ENCODE data around the gene TBX3. TPM values are rescaled to one million over a fixed set of nuclear protein-coding genes. Genes with fewer than 3 reads are reported as not detected.

TBX3 gene
- total RNA-seq, 1 donor from 2014 or later = 16.3 TPM

DNA sequence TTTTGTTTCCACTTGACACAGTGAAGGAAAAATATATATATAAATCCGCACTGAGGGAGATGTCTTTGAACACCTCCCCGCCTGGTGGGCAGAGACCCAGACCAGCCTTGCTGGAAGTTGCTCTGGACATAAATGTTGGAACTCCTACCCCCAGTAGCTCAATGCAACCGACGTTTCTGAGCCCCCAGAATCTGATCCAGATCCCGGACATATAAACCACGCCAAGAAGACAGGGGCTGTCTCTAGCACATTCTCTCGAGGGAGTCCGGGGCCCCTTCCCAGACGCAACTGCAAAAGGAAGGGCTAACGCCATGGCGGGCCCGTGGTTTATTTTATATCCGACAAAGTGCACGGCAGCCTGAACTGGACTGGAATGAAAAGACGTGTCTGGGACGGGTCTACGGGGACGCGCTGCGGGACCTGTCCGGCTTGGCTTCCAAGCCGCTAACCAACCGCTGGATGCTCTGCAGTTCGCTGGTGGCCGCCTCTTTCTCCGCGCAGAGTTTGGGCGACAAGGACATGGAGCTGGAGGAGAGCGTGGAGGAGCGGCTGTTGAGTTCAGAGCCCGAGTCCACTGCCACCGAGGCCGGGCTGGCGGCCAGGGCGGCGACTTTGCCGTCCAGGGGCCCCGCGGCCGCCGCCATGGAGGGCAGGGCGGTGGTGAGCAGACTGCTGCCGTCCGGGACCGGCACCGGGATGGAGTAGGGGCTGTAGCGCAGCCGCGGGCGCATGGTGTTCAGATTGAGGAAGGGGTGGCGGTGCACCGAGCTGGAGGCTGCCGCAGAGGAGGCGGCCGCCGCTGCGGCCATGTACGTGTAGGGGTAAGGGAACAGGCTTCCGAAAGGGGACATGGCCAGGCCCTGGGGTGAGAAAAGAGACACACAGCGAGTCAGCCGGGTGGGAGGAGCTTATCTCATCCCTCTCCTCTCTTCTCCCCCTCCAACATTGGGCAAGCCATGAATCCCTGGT is 12.2 kb downstream of the TBX3 start:
- DNase-seq (no peak), ATAC-seq (peak; percentile 10)
- intact Hi-C loops (cut with micrococcal nuclease) = no loop called here

DNA sequence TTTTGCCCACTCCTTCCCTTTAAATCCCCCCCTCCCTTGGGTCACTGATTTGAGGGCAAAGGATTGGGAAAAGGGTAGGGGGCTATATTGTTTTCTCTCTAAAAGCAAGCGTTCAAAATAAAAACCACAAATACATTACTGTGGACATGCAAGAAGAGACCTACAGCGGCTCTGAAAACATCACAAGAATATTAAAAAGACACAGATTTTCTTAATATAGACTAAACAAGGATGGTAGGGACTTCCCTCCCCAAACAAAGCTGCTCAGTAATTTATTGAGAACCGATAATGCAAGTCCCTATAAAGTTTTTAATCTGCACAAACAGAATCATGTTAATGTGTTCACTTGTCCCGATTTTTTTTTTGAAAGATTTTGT is 12.9 kb downstream of the TBX3 start:
- no peak for ATAC-seq
- DNase-seq = no peak
- intact Hi-C loops (cut with micrococcal nuclease) = no loop called here

DNA sequence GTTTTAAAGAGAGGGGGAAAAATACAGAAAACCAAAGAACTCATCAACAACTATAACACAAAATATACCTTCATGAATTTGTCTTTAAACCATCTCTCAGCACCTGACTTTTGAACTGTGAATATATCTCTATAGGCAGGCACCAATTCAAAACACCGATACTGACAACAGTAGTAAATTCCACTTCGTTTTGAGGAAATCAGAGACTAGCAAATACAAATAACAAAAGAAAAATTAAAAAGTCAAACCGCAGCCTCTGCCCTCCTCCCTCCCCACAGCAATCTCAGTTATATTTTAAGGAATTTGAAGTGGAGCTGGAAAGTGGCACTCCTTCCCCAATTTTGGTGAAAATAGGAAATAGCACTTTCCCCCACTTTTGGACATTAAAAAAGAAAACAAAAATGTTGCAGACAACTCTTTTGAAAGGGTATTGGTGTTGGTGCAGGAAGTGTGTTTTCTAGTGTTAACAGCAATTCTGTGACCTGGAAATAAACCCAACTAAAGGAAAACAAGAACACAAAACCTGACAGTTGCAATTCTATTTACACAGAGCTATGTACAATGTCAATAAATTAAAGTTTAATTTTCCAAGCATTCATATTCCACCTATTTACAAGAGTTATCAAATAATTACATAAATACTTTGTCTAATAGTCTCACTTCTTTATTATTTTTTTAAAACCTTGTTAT is 13.5 kb downstream of the TBX3 start:
- DNase-seq (no peak), ATAC-seq (no peak)
- intact Hi-C loops (cut with micrococcal nuclease) = no loop called here

DNA sequence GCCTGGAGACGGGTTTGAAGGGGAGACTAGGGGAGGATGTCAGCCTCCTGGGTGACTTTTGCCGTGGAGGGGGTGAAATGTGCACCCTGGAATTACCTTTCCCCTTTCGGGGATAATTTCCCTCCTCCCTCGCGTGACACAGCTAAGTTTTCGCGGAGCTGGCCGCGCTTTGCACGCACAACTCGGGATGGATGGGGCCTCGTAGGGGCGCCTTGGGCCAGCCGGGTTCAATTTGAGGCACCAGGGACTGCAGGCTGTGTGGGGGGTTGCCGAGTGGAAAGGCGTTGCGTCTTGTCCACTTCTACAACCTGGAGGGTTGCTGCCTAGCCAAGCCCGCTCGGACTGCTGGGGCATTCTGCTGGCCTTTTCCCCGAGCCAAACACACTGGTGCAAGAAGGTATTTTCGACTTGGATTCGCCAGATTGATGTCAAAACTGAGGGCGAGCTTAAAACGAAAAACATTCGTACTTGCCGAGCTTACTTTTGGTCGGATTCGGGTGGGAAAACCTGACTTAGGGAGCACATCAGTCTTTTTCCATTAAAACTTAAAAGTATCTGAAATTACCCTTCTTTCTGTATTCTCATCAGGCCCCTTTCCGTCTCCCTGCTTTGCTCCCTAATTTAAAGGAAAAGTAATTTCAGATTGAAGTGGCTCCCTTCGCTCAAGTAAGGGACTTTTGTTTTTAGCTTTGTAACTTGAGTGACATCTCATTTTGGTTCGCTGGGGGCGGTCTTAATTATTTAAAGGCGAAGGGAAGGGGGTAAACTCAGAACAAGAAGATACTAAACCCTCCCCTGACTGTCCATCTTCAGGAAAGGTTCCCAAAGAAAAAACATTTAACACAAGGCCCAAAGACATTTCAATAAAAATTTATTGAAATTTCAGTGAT is 14.3 kb downstream of the TBX3 start:
- intact Hi-C loops (cut with micrococcal nuclease) = no loop called here
- ATAC-seq (no peak), DNase-seq (no peak)

- intact Hi-C loops (cut with micrococcal nuclease) = no loop called here
- DNase-seq = no peak
- no peak for ATAC-seq
Observed at GRCh38 chr12:114668886-114669288, 15.1 kb downstream of the TBX3 start.

GRCh38 chr12:114668151-114668885 is 15.7 kb downstream of the TBX3 start:
- DNase-seq (peak; percentile 88), ATAC-seq (peak; percentile 92)
- intact Hi-C loops (cut with micrococcal nuclease) = no loop called here

DNA sequence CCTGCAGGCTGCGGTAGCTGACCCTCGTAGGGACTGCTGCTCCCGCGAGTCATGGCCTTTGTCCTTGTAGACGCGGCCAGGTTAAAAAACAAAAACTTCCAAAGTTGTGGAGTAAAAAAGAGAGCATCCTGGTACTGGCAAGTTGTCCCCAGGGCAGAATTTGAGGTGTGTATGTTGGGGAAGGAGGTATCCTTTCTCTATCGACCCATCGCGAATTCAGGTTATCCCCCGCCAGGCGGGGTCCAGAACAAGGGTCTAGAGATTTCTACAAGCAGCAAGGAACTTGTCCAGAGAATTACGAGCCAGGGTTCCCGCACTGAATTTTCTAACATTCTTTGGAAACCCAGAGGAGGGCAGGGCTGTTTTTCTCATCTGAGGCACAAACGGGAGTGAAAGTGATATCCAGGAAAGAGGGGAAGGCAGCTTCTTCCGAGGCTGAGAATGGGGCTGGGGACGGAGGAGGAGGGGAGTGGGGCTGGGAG is 16.3 kb downstream of the TBX3 start:
- no peak for ATAC-seq
- DNase-seq = no peak
- intact Hi-C loops (cut with micrococcal nuclease) = no loop called here

- ATAC-seq (no peak), DNase-seq (no peak)
- intact Hi-C loops (cut with micrococcal nuclease) = no loop called here
Observed at GRCh38 chr12:114666746-114667668, 17.0 kb downstream of the TBX3 start.

DNA sequence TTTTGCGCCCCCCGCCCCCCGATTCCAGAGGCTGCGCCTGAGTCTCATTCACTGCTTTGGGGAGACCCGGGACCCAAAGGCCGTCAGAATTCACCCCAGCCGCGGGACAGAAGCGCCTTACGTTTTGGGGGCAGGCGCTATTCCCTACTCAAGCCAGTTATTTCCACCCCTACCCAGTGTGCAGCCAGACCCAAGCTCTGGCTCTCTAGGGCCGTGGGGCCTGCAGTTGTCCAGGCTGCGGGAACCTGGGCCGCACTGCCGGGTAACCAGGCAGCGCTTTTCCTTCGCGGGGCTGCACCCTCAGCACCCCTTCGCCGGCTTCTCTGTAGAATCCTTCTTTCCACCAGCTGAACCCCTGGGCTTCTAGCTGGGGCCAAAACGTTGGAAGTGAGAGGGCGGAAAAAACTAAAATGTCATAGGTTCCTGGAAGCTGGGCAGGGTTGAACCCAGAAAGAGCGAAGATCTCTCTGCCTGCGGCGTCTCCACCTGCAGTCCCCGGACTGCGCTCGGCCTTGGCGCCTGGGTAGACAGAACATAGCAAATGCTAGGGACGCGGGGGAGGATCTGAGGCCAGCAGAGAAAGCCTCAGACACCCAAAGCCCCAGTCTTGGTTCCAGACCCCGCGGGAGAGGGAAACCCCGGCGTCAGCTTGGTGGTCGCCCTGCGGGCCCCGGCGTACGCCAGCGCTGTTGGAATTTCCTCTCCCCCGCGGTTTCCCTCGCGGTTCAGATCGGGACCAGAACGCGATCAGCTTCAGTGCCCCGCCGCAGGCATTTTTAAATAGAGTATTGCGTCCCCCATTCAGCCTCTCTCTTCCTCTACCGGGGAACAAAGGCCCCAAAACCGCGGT is 18.3 kb downstream of the TBX3 start:
- peak; percentile 27 for DNase-seq
- no peak for ATAC-seq
- intact Hi-C loops (cut with micrococcal nuclease) = no loop called here

DNA sequence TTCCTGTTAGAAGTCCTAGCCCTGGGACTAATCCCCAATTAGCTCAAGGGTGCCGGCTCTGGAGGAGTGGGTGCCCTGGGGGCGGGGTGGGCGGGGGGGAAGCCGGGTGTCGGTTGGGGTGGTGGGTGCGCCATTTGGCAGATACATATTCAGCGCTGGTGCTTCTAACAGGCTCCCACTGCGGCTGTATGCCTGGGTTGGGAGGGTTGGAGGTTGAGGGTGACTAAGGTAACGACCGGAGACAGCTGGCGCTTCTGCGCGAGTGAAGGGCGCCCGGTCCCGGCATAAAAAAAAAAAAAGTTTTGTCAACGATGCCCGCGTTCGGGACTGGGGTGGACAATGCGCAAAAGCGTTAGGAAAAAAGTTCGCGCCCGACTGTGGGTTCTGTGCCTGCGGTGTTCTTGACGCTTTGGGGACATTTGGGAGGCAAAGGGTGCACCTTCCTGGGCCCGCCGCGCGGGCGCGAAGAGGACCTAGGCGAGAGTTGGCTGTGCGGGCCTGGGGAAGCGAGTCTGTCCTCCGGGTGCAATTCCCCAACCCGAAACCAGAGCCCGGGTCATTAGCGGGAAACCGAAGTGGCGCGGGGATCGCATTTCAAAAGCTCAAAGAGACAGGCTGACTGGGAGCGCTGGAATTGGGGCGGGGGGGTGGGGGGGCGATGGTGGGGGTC is 19.2 kb downstream of the TBX3 start:
- intact Hi-C loops (cut with micrococcal nuclease) = loop anchor here (5.0 kb wide), 2 partner anchors 1088 to 1253 kb away; no protein-coding TSS in a partner anchor
- no peak for ATAC-seq
- peak; percentile 26 for DNase-seq

DNA sequence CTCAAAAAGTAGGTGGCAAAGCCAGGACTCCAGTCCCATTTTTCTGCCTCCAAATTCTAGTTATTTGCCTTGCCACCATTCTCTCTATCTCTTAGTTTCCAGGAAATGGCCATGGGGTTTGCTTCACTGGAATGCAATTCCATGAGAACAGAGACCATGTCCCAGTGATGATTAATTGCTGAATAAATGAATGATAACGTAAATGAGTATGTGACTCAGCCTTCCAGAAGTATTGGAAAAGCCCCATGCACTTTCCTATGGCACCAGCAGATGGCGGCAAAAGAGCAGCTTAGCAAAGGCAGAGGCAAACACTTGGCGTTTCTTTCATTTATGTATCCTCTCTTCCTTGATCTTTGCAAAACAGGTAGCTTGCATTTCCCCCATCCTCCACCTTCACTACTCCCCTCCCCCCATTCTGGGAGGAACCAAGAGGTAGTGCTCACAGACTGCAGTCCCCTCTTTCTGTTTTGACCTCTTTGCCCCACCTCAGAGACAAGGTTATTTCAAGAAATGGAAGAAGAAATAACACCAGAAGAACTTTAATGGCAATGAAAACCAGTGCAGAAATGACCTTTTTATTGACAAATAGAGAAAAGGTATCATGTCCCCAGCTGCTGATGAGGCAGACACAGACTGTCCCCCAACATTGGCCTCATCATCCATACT is 21.3 kb downstream of the TBX3 start:
- DNase-seq (peak; percentile 83), ATAC-seq (peak; percentile 55)
- intact Hi-C loops (cut with micrococcal nuclease) = loop anchor here (5.0 kb wide), 2 partner anchors 1090 to 1255 kb away; no protein-coding TSS in a partner anchor

- ATAC-seq = no peak
- intact Hi-C loops (cut with micrococcal nuclease) = loop anchor here (5.0 kb wide), 2 partner anchors 1091 to 1256 kb away; no protein-coding TSS in a partner anchor
- DNase-seq = no peak
Observed at GRCh38 chr12:114661245-114661644, 22.7 kb downstream of the TBX3 start.

GRCh38 chr12:114659084-114659483 is 24.9 kb downstream of the TBX3 start:
- DNase-seq (no peak), ATAC-seq (no peak)
- intact Hi-C loops (cut with micrococcal nuclease) = no loop called here

GRCh38 chr12:114658002-114658441 is 26.0 kb downstream of the TBX3 start:
- intact Hi-C loops (cut with micrococcal nuclease) = no loop called here
- DNase-seq = no peak
- ATAC-seq = no peak

- DNase-seq = no peak
- intact Hi-C loops (cut with micrococcal nuclease) = no loop called here
- no peak for ATAC-seq
Observed at GRCh38 chr12:114657597-114657920, 26.4 kb downstream of the TBX3 start.

All from left ventricle myocardium superior (tissue), 1 donor.